Measurements from ENCODE around the gene RBM24. TPM values are rescaled to one million over a fixed set of nuclear protein-coding genes. Genes with fewer than 3 reads are reported as not detected.

RBM24 gene
- total RNA-seq, 1 experiment from 2014 or later = 0.48 TPM

- Histone ChIP-seq H4K5ac (ENCODE audit: insufficient read length, low read depth, low read length) (no peak overlapping the region), H3K18ac (ENCODE audit: insufficient read length, low read depth, low read length) (no peak overlapping the region), H3K9me3 (ENCODE audit: control insufficient read depth, low read depth, low read length) (no peaks in the 10 kb centered on the region), H4K8ac (replicated peaks; ENCODE audit: insufficient read length, low read depth, low read length) (no peak overlapping the region), H2AFZ (ENCODE audit: low read length) (no peak overlapping the region), H3T11ph (ENCODE audit: low read length) (no peak overlapping the region), H2BK12ac (ENCODE audit: insufficient read length, low read depth, low read length) (no peak overlapping the region), H4K20me1 (ENCODE audit: control insufficient read depth, insufficient read depth, insufficient read length) (no peaks in the 10 kb centered on the region), H3K27ac (ENCODE audit: insufficient read length, low read depth, low read length) (no peak overlapping the region), H2BK15ac (ENCODE audit: low read depth, low read length) (no peak overlapping the region), H2BK20ac (ENCODE audit: low read depth, low read length, poor library complexity, severe bottlenecking) (no peak overlapping the region), H2BK5ac (ENCODE audit: insufficient read length, low read length) (no peak overlapping the region), H4K91ac (ENCODE audit: insufficient read length, low read depth, low read length) (no peak overlapping the region), H3K23me2 (ENCODE audit: insufficient read length, low read depth, low read length, poor library complexity, severe bottlenecking) (no peaks in the 10 kb centered on the region), H3K9ac (ENCODE audit: extremely low read depth, insufficient read length, low read length) (no peak overlapping the region), H2BK120ac (ENCODE audit: low read depth, low read length, poor library complexity, severe bottlenecking) (no peak overlapping the region), H3K4me1 (ENCODE audit: insufficient read depth, low read length) (no peaks in the 10 kb centered on the region), H3K27me3 (ENCODE audit: insufficient read depth, low read length) (no peaks in the 10 kb centered on the region), H3K14ac (ENCODE audit: insufficient read depth, low read length) (no peak overlapping the region), H3K79me2 (ENCODE audit: insufficient read depth, low read length) (no peaks in the 10 kb centered on the region), H3K56ac (ENCODE audit: insufficient read length, low read depth, low read length) (no peak overlapping the region), H2AK5ac (ENCODE audit: insufficient read length, low read length) (no peak overlapping the region), H3K79me1 (ENCODE audit: insufficient read depth, low read depth, low read length, poor library complexity, severe bottlenecking) (no peaks in the 10 kb centered on the region), H3K4me2 (ENCODE audit: insufficient read depth, insufficient read length, low read length) (no peak overlapping the region), H3K4ac (ENCODE audit: low read depth, low read length) (no peak overlapping the region), H3K23ac (ENCODE audit: insufficient read length, low read depth, low read length) (no peak overlapping the region)
- Mint-ChIP-seq H3K4me1 (no peaks in the 10 kb centered on the region), H3K27ac (no peak overlapping the region), H3K27me3 (ENCODE audit: low read depth) (no peaks in the 10 kb centered on the region; the same call in 1 of the 2 replicates), H3K4me3 (no peak overlapping the region), H3K9me3 (peaks cover 3 to 4% of the 10 kb centered on the region in 2 experiments; a peak in 4 of 5 replicates), H3K36me3 (ENCODE audit: insufficient read depth in 1 of 3, low read depth in 3 of 3) (no peaks in the 10 kb centered on the region)
- WGBS (ENCODE audit: extremely low coverage, insufficient read length, low lambda C conversion rate) = no CpG with 5 or more reads among the region's 2 CpGs
- no peak for DNase-seq
- no peak for TF ChIP-seq CTCF (conservative IDR thresholded peaks at IDR 0.05)
Observed at GRCh38 chr6:17339308-17339670, 58.1 kb downstream of the RBM24 start.
